Sigmoid colon (tissue), 4 donors: ENCODE data around the gene RPP30.

ENCODE experiments used
- EP300 ChIP-seq, 4 donors: sonication (generic); formaldehyde crosslinking; IDR thresholded peaks; one replicate each; pipeline ENCODE4 v1.6.1; 2017; ENCODE audit warnings: antibody characterized with exemption in 4 of 4
- POLR2A ChIP-seq, 2 donors: fragments of 450-650 bp; IDR thresholded peaks; one replicate each; pipeline ENCODE4 v1.6.1; 2016; ENCODE audit warnings: antibody characterized with exemption in 2 of 2, mild to moderate bottlenecking in 2 of 2, moderate library complexity in 2 of 2
- POLR2AphosphoS5 ChIP-seq, 4 donors: sonication (generic); formaldehyde crosslinking; IDR thresholded peaks; one replicate each; pipeline ENCODE4 v1.6.1; 2017; ENCODE audit warnings: antibody characterized with exemption in 4 of 4
- TF ChIP-seq, protein P1 (sequence below), 4 experiments: fragments of 450-650 bp in 3 of 4; fragments of 200-600 bp in 1 of 4; IDR thresholded peaks; one replicate each; pipeline ENCODE4 v1.5.1; 2016 to 2019; ENCODE audit warnings: antibody characterized with exemption in 4 of 4, mild to moderate bottlenecking in 3 of 4, moderate library complexity in 2 of 4

DNA sequence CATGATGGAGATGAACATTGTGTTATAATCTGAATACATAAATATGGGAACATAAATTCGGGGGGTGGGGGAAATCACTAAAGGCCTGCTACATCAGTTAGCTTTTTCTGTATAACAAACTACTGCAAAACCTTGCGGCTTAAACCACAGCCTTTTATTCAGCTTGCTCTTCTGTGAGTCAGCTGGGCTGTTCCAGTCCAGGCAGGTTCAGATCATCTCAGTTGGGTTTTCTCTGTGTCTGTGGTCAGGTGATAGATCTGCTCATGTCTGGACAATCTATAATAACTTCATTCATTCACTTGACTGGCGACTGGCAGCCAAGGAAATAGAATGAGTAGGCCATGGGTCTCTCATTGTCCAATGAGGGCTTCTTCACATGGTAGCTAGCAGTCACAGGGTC, 37.4 kb upstream of the RPP30 start:
- TF ChIP-seq POLR2A (IDR thresholded peaks at IDR 0.05) (no peak), EP300 (IDR thresholded peaks at IDR 0.05) (no peak), POLR2AphosphoS5 (IDR thresholded peaks at IDR 0.05) (no peak)
- TF ChIP-seq, protein P1, sequence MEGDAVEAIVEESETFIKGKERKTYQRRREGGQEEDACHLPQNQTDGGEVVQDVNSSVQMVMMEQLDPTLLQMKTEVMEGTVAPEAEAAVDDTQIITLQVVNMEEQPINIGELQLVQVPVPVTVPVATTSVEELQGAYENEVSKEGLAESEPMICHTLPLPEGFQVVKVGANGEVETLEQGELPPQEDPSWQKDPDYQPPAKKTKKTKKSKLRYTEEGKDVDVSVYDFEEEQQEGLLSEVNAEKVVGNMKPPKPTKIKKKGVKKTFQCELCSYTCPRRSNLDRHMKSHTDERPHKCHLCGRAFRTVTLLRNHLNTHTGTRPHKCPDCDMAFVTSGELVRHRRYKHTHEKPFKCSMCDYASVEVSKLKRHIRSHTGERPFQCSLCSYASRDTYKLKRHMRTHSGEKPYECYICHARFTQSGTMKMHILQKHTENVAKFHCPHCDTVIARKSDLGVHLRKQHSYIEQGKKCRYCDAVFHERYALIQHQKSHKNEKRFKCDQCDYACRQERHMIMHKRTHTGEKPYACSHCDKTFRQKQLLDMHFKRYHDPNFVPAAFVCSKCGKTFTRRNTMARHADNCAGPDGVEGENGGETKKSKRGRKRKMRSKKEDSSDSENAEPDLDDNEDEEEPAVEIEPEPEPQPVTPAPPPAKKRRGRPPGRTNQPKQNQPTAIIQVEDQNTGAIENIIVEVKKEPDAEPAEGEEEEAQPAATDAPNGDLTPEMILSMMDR (IDR thresholded peaks at IDR 0.05) = no peak
